ENCODE results near the gene CREB3L1.

The CREB3L1 gene

GRCh38 chr11:46347637-46348311 lies 70.3 kb downstream of the CREB3L1 start:
- DNase-seq = no peak

- DNase-seq = no peak
Measured at GRCh38 chr11:46348566-46349401, 71.3 kb downstream of the CREB3L1 start.

GRCh38 chr11:46350695-46351094 lies 73.2 kb downstream of the CREB3L1 start:
- no peak for DNase-seq

- no peak for DNase-seq
Measured at GRCh38 chr11:46351148-46351547, 73.7 kb downstream of the CREB3L1 start.

GRCh38 chr11:46351606-46352005 lies 74.1 kb downstream of the CREB3L1 start:
- no peak for DNase-seq

GRCh38 chr11:46352063-46352841 lies 74.8 kb downstream of the CREB3L1 start:
- DNase-seq = peak; percentile 57

GRCh38 chr11:46353698-46354097 lies 76.2 kb downstream of the CREB3L1 start:
- no peak for DNase-seq

- no peak for DNase-seq
Measured at GRCh38 chr11:46356924-46357482, 79.5 kb downstream of the CREB3L1 start.

GRCh38 chr11:46357483-46357936 lies 80.0 kb downstream of the CREB3L1 start:
- no peak for DNase-seq

GRCh38 chr11:46359953-46360352 lies 82.5 kb downstream of the CREB3L1 start:
- DNase-seq = no peak

- no peak for DNase-seq
Measured at GRCh38 chr11:46360878-46361277, 83.4 kb downstream of the CREB3L1 start.

- DNase-seq = peak; percentile 32
Measured at GRCh38 chr11:46361283-46362155, 84.1 kb downstream of the CREB3L1 start.

- no peak for DNase-seq
Measured at GRCh38 chr11:46362156-46363030, 84.9 kb downstream of the CREB3L1 start.

GRCh38 chr11:46363031-46363407 lies 85.6 kb downstream of the CREB3L1 start:
- no peak for DNase-seq

GRCh38 chr11:46363455-46364005 lies 86.1 kb downstream of the CREB3L1 start:
- DNase-seq = no peak

- DNase-seq = no peak
Measured at GRCh38 chr11:46364056-46364455, 86.6 kb downstream of the CREB3L1 start.

- no peak for DNase-seq
Measured at GRCh38 chr11:46364791-46365190, 87.3 kb downstream of the CREB3L1 start.

- no peak for DNase-seq
Measured at GRCh38 chr11:46366260-46366659, 88.8 kb downstream of the CREB3L1 start.

- no peak for DNase-seq
Measured at GRCh38 chr11:46366661-46367161, 89.2 kb downstream of the CREB3L1 start.

GRCh38 chr11:46367244-46367915 lies 89.9 kb downstream of the CREB3L1 start:
- peak; percentile 67 for DNase-seq

All from NCI-H82 (cell line).